Activated CD4-positive, alpha-beta T cell treated with anti-CD3 and anti-CD28 coated beads for 36 hours (primary cell): ENCODE results near the gene HMCN2. TPM values are rescaled to one million over a fixed set of nuclear protein-coding genes. Genes with fewer than 3 reads are reported as not detected.
"Not testable (repeated sequence)": the region's sequence is repeated elsewhere in the genome, so short reads cannot be mapped to it uniquely, and the experiment has no call there.

Experiments used
- ATAC-seq: fragments of 200-7000 bp; cut with Tn5 transposase; one replicate; pipeline ENCODE4 v1.10.0; 2021; ENCODE audit warnings: mild to moderate bottlenecking, moderate library complexity
- CTCF ChIA-PET: fragments of 350-600 bp; sonication (Branson Sonifier 250); formaldehyde crosslinking; loops from one replicate; lab custom pipeline; 2021; ENCODE audit warnings: antibody characterized with exemption; lab: Charles Lee
- POLR2A ChIA-PET: fragments of 350-600 bp; sonication (Branson Sonifier 250); formaldehyde crosslinking; loops from one replicate; lab custom pipeline; 2021; ENCODE audit warnings: antibody characterized with exemption, inconsistent platforms; lab: Charles Lee
- DNase-seq: peaks from one replicate; pipeline ENCODE4 v3.0.0-alpha.2; 2020
- H3K27ac Mint-ChIP-seq: one replicate; pipeline ENCODE4 v1.8.0; 2021; ENCODE audit warnings: mixed read lengths
- H3K27me3 Mint-ChIP-seq: one replicate; pipeline ENCODE4 v1.8.0; 2021; ENCODE audit warnings: mixed read lengths
- H3K36me3 Mint-ChIP-seq: one replicate; pipeline ENCODE4 v1.8.0; 2021; ENCODE audit warnings: low read depth, mixed read lengths
- H3K4me1 Mint-ChIP-seq: one replicate; pipeline ENCODE4 v1.8.0; 2021; ENCODE audit warnings: mixed read lengths
- H3K4me3 Mint-ChIP-seq: one replicate; pipeline ENCODE4 v1.8.0; 2021; ENCODE audit warnings: mild to moderate bottlenecking, moderate library complexity, mixed read lengths
- H3K9me3 Mint-ChIP-seq: one replicate; pipeline ENCODE4 v1.8.0; 2021; ENCODE audit warnings: low read depth, mixed read lengths
- intact Hi-C, 2 experiments: fragments of 100-400 bp; cut with DNase I in 1 of 2; cut with micrococcal nuclease in 1 of 2; formaldehyde crosslinking; loops; one replicate each; pipeline versions ENCODE4 v1.14.2 to v1.15.1; 2022 to 2024; cut with DNase I, micrococcal nuclease
- total RNA-seq, 2 experiments: library from RNA; stranded (reverse); gene quantifications; one replicate each; pipeline ENCODE4 v1.2.3, GENCODE V29; 2021

Gene HMCN2
- total RNA-seq, 2 experiments from 2014 or later = 0.05 TPM

- no peaks in the 10 kb centered on the region for H3K36me3 Mint-ChIP-seq
- CTCF ChIA-PET = interaction anchor here (0.6 to 1.0 kb wide), 3 partner anchors 13 to 1707 kb away, joined by 3 read pairs; no protein-coding TSS in a partner anchor
- H3K27me3 Mint-ChIP-seq = peaks cover 12% of the 10 kb centered on the region
- no peaks in the 10 kb centered on the region for H3K9me3 Mint-ChIP-seq
- no peak for ATAC-seq
- H3K27ac Mint-ChIP-seq = no peak overlapping the region
- H3K4me3 Mint-ChIP-seq = no peak overlapping the region
- no peak for DNase-seq
- POLR2A ChIA-PET = no interaction called here
- no peaks in the 10 kb centered on the region for H3K4me1 Mint-ChIP-seq
- intact Hi-C loops = no loop called here
Observed at GRCh38 chr9:130255631-130256134, 9.9 kb upstream of the HMCN2 start.

- CTCF ChIA-PET = no interaction called here
Observed at GRCh38 chr9:130256644-130257043, 8.9 kb upstream of the HMCN2 start.

GRCh38 chr9:130258137-130258536 lies 7.4 kb upstream of the HMCN2 start:
- H3K27ac Mint-ChIP-seq, H3K4me1 Mint-ChIP-seq, H3K4me3 Mint-ChIP-seq, ATAC-seq, intact Hi-C loops, POLR2A ChIA-PET, H3K36me3 Mint-ChIP-seq, DNase-seq, H3K9me3 Mint-ChIP-seq: not testable (repeated sequence)
- CTCF ChIA-PET = interaction anchor here (0.6 kb wide), 2 partner anchors 49 to 203 kb away, joined by 4 read pairs; no protein-coding TSS in a partner anchor
- H3K27me3 Mint-ChIP-seq = peaks cover 20% of the 10 kb centered on the region

More at GRCh38 chr9:130256644-130257043, 8.9 kb upstream of the HMCN2 start:
- POLR2A ChIA-PET = no interaction called here
- intact Hi-C loops = no loop called here
- H3K4me3 Mint-ChIP-seq = no peak overlapping the region
- no peaks in the 10 kb centered on the region for H3K36me3 Mint-ChIP-seq
- H3K27ac Mint-ChIP-seq = no peak overlapping the region
- no peaks in the 10 kb centered on the region for H3K4me1 Mint-ChIP-seq
- DNase-seq (no peak), ATAC-seq (no peak)
- peaks cover 14% of the 10 kb centered on the region for H3K27me3 Mint-ChIP-seq
- no peaks in the 10 kb centered on the region for H3K9me3 Mint-ChIP-seq

GRCh38 chr9:130259044-130259443 lies 6.5 kb upstream of the HMCN2 start:
- Mint-ChIP-seq H3K27me3 (peaks cover 29% of the 10 kb centered on the region), H3K9me3 (no peaks in the 10 kb centered on the region), H3K4me3 (no peak overlapping the region), H3K36me3 (no peaks in the 10 kb centered on the region), H3K27ac (no peak overlapping the region), H3K4me1 (no peaks in the 10 kb centered on the region)
- CTCF ChIA-PET = no interaction called here
- intact Hi-C loops = no loop called here
- DNase-seq = no peak
- POLR2A ChIA-PET = interaction anchor here (0.6 kb wide), 1 partner anchor 319 kb away, joined by 4 read pairs; no protein-coding TSS in a partner anchor
- no peak for ATAC-seq

GRCh38 chr9:130260816-130261765 lies 4.5 kb upstream of the HMCN2 start:
- Mint-ChIP-seq H3K9me3 (no peaks in the 10 kb centered on the region), H3K36me3 (no peaks in the 10 kb centered on the region), H3K27me3 (peaks cover 41% of the 10 kb centered on the region), H3K4me1 (no peaks in the 10 kb centered on the region), H3K4me3 (no peak overlapping the region), H3K27ac (no peak overlapping the region)
- ATAC-seq (no peak), DNase-seq (no peak)
- ChIA-PET POLR2A (no interaction called here), CTCF (no interaction called here)
- intact Hi-C loops = no loop called here

GRCh38 chr9:130262061-130262745 lies 3.4 kb upstream of the HMCN2 start:
- ChIA-PET CTCF (no interaction called here), POLR2A (no interaction called here)
- Mint-ChIP-seq H3K4me1 (no peaks in the 10 kb centered on the region), H3K27ac (no peak overlapping the region), H3K36me3 (no peaks in the 10 kb centered on the region), H3K4me3 (no peak overlapping the region), H3K27me3 (peaks cover 52% of the 10 kb centered on the region), H3K9me3 (no peaks in the 10 kb centered on the region)
- intact Hi-C loops = no loop called here
- ATAC-seq (no peak), DNase-seq (no peak)

GRCh38 chr9:130262771-130263170 lies 2.8 kb upstream of the HMCN2 start:
- DNase-seq (no peak), ATAC-seq (no peak)
- intact Hi-C loops = no loop called here
- ChIA-PET POLR2A (no interaction called here), CTCF (no interaction called here)
- no peak overlapping the region for H3K4me3 Mint-ChIP-seq
- peaks cover 53% of the 10 kb centered on the region for H3K27me3 Mint-ChIP-seq
- H3K4me1 Mint-ChIP-seq = no peaks in the 10 kb centered on the region
- no peaks in the 10 kb centered on the region for H3K9me3 Mint-ChIP-seq
- H3K36me3 Mint-ChIP-seq = no peaks in the 10 kb centered on the region
- no peak overlapping the region for H3K27ac Mint-ChIP-seq

GRCh38 chr9:130263601-130264413 lies 1.8 kb upstream of the HMCN2 start:
- no peak overlapping the region for H3K27ac Mint-ChIP-seq
- H3K4me3 Mint-ChIP-seq = no peak overlapping the region
- no peaks in the 10 kb centered on the region for H3K9me3 Mint-ChIP-seq
- no peak for ATAC-seq
- H3K36me3 Mint-ChIP-seq = no peaks in the 10 kb centered on the region
- ChIA-PET CTCF (no interaction called here), POLR2A (no interaction called here)
- peak; percentile 18 for DNase-seq
- peaks cover 64% of the 10 kb centered on the region for H3K27me3 Mint-ChIP-seq
- no peaks in the 10 kb centered on the region for H3K4me1 Mint-ChIP-seq
- intact Hi-C loops = no loop called here

GRCh38 chr9:130264414-130265350 lies 878 bp upstream of the HMCN2 start:
- ATAC-seq (no peak), DNase-seq (no peak)
- ChIA-PET POLR2A (no interaction called here), CTCF (no interaction called here)
- peaks cover 62% of the 10 kb centered on the region for H3K27me3 Mint-ChIP-seq
- no peaks in the 10 kb centered on the region for H3K36me3 Mint-ChIP-seq
- H3K27ac Mint-ChIP-seq = no peak overlapping the region
- intact Hi-C loops = no loop called here
- H3K4me3 Mint-ChIP-seq = no peak overlapping the region
- no peaks in the 10 kb centered on the region for H3K4me1 Mint-ChIP-seq
- H3K9me3 Mint-ChIP-seq = no peaks in the 10 kb centered on the region

- Mint-ChIP-seq H3K27me3 (peaks cover 66% of the 10 kb centered on the region), H3K27ac (no peak overlapping the region), H3K9me3 (no peaks in the 10 kb centered on the region), H3K4me1 (no peaks in the 10 kb centered on the region), H3K4me3 (no peak overlapping the region), H3K36me3 (no peaks in the 10 kb centered on the region)
- intact Hi-C loops = no loop called here
- ATAC-seq (no peak), DNase-seq (no peak)
- POLR2A ChIA-PET = no interaction called here
- CTCF ChIA-PET = interaction anchor here (0.7 kb wide), 1 partner anchor 141 kb away, joined by 3 read pairs; no protein-coding TSS in a partner anchor
Observed at GRCh38 chr9:130266236-130267098, 907 bp downstream of the HMCN2 start.
